HG03575 (cell line): ENCODE data around the gene RHO.

Experiments
- ATAC-seq: cut with Tn5 transposase; IDR thresholded peaks from one replicate; pipeline ENCODE4 v1.9.1; 2021; ENCODE audit not compliant: unreplicated experiment, insufficient number of reproducible peaks, low FRiP score; ENCODE audit errors: extremely low read depth

RHO gene

DNA sequence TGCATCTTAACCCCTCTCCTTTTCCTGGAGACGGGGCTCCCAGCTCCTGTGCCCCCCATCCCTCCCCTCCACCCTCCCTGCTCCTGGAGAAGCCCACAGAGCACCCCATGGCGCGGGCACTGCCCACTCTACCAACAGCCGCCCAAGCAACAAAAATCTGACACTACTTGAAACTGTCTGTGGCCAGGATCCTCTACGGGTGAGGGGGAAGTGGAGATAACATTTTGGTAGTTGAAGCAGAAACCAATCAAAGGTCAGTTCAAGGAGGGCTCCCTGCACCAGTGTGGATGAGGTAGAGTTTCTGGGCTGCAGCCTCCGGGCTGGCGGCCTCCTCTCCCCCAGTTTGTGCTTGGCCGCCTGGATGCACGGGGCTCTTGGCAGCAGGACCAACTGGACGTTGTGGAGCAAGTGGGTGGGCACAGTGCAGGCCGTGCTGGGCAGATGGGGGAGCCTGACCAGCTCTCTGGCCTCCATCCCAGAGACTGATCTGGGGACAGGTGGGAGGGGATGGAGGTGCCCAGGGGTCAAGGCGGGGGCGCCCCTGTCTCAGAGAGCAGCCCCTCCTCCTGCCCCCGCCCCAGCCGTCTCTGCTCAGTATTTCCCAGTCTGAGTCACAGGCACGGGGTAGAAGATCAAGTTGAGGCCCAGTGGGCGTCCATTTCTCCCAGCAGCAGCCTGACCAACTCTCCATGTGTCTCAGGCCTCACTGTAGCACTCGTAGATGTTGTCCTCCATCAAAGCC, 27.3 kb downstream of the RHO start:
- no peak for ATAC-seq

DNA sequence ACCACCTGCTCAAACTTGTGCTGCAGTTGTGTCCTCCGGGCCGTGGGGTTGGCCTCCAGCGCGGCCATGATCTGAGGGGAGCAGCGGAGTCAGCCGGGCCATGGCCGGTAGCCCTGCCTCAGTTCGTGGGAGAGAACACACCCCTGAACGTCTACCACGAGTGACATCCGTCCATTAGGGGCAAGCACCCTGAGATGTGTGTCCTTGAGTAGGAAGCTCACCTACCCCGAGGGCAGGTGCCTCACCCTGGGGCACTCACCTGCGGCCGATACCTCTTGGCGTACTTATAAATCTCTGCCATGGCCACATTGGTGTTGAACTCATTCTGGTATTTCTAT, 27.9 kb downstream of the RHO start:
- no peak for ATAC-seq

DNA sequence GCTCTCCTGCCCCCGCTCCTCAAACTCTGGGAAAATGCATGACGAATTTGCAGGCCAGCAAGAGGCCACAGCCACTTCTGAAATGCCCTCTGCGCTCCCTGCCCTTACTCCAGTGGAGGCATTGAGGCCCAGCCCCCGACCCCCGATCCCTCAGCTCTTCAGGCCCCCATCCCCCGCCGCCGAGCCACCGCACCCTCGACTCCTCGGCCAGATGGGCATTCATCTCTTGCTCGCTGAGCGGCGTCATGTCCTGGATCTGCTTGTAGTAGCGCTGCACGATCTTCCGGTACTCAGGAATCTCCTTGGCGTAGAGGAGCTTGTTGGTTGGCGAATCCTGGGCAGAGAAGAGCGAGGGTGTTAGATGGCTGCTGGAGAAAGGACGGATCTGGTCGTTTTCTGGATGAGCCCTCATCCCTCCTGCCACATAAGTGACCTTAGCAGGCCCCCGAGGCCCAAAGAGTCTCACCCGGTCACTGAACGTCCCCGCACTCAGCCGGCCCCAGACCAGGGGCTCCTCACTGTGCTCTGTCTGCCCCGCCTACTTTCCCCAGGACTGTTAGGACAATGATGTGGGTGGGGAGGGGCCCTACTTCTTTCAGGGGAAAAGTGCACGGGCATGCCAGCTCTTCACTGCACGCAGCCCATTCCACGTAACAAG, 28.6 kb downstream of the RHO start:
- ATAC-seq, result no peak

DNA sequence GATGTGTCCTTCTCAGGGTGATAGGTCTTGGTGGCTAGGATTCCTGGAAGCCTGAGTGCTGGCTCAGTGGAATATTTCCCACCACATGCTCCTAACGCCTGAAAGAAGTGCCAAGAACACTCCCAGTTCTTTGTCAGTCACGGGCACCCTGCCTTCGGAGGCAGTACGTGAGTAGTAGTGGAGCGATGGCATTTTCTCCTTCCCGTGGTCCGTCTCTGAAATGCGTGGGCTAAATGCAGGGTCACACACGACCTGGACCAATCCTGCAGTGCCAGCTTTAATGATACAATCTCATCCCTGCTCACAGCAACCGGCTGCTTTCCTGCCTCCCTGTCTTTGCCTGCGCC, 29.1 kb downstream of the RHO start:
- ATAC-seq, result no peak

DNA sequence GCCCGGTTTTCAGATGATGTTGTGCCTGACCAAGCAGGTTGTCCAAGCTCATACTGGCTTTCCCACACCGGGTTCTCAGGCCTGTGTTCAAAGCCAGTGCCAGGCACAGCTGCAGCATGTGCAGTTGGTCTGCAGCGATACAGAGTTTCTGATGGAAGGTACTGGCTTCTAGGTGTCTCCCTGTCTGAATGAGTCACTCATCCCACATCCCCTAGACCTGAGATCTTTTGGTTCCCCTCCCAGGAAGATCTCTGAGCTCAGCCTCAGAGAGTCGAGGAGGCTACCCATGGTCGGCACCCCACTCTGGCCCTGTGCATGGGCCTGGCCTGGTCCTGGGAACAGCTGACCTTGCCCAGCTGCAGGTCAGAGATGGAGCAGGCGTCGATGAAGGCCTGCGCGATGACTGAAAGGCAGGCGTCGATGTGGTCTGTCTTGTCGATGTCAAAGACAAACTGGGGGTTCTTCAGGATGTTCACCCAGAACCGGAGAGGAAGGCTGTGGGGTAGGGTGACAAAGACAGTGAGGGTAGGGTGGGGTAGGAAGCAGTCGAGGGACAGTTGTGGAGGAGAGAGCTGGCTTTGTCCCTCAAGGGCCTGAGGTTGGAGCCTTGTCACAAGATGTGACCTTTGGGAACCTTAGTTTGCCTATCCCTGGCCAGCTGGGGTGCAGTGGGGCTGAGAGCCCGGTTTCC, 29.8 kb downstream of the RHO start:
- no peak for ATAC-seq

DNA sequence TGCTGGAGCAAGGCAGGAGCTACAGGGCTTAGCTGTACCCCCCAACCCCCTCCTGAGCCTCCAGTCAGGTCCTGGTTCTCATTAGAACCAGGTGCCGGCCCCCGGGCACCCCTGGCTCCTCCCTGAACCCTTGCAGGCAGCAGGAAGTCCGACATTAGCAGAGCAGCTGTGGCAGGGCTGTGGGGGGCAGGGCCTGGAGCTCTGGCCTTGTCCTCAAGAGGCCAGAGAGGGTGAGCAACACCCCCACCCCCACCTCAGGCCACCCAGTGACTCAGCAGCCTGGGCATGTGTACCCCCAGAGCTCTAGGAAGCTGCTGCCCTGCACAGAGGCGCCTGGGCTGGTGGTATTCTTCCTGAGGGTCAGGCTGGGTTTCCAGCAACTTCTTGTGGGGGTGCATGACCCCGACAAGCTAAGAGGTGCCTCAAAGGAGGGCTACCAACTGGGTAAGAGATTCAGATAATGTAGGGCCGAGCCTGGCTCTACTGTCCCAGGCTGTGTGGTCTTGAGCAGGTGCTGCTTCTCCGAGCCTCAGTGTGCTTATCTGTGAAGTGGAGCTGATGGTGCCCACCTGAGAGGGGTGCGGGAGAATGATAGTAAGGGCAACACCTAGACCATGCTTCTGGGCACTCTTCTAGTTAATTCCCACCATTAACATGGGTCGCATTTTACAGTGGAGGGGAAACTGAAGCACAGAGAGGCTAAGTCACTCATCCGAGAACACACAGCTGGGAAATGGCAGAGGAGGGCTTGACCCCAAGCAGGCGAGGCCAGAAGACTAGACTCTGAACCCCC, 30.5 kb downstream of the RHO start:
- no peak for ATAC-seq

DNA sequence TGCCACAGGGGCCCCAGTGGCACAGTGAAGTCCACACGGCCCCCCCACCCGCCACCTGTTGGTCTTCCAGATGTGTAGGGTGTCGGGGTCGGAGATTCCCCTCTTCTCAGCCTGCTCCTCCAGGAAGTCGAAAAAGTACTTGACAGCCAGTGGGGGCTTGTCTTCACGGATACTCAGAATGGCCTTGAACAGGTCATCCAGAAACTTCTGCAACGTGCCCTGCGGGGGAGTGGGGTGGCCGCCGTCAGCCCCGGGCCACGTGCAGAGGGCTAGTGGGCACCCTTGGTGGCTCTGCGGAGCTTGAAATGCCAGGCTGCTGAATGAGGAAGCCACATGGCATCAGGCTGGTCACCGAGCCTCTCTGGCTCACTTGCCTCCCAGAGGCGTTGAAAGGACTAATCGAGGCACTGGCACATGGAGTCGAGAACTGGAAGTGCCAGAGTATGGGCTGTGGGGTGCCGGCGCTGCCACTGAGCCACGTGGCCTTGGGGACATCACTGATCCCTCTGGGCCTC, 31.2 kb downstream of the RHO start:
- no peak for ATAC-seq

DNA sequence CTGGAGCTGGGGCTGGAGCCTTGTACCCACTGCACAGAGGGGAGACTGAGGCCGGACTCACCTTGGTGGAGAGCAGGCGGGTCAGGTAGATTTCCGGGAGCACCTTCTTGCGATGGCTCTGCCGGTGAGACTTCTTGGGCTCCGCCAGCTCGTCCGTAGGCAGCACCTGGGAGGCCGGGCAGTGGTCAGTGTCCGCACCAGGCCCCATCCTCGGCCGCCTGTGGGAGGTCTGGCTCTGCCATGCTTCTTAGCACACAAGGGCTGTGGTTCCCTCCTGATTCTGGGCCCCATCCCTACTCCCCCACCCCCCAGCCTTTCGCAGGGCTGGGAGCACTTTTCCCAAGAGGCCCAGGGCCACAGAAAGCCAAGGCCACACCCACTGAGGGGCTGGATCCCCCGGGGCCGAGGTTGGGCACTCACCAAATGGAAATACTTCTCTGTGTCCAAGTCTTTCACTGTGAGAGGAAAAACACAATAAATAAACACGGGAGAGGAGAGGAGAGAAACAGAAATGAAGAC, 31.9 kb downstream of the RHO start:
- no peak for ATAC-seq

DNA sequence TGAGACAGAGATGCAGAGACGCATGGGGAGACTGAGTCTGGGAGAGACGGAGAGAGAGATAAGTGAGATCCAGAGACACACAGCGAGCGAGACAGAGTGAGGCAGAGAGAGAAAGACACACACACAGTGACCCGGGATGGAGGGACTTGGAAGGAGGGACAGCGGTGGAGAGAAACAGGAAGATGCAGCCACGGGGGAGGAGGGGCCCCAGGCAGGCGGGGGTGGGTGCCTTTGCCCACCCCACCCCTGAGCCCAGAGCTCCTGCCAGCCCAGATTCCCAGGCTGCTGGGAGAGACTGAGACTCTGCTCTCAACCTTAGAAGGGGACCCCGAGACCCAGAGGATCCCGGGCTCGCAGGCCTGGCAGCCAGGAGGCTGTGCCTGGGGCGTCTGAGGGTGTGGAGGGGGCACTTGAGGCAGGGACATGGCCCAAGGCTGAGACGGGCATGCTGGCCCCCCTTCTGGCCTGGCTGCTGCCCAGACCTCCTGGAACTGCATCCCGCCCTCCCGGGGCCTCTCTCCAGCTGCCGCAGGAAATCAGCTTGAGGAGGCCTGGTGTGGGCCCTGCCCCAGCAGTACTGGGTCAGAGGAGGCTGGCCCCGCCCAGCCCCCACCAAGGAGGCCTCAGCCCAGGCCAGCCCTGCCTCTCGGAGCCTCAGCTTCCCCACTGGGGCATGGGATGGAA, 32.6 kb downstream of the RHO start:
- no peak for ATAC-seq

DNA sequence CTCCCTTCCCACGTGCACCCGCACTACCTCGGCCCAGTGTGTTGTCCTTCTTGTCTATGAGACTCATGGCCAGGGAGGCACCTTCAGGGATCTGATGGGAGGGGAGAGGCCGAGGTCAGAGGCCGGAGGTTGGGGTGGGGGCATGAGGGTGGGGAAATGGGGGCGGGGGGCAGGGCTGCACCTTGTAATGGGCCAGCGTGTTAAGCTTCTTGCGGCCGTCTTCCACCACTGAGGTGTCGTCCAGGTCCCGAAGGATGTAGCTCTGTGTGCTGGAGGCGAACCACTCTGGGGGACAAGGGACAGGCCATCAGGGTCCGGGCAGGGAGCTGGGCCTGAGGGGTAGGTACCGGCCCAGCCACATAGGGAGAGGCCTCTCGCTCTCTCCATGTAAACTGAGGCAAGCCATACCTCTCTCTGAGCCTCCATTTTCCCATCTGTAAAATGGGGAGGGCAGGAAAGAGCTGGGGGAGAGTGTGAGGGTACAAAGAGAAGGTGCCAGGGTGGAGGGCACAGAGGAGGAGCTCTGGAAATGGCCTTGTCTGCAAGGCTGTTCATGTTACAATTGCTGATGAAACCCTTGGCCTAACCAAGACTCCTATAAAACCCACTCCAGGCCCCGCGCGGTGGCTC, 33.3 kb downstream of the RHO start:
- no peak for ATAC-seq

DNA sequence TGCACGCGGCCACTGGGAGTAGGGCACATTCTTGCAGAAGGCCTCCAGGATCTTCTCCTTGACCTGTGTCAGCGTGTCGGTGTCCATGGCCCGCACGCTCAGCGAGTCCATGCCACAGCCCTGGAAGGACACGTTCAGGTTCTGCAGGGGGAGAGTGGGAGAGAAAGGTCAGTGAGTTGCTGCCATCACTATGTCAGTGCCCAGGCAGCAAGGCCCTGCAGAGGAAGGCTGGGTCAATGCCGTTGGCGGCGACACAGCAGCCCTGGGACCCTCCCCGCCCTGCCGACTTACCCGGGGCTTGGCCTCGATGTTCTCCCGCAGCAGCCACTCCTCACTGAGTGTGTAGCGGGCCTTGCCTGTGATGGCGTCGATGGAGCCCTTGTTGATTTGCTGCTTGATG, 34.4 kb downstream of the RHO start:
- ATAC-seq, result no peak

DNA sequence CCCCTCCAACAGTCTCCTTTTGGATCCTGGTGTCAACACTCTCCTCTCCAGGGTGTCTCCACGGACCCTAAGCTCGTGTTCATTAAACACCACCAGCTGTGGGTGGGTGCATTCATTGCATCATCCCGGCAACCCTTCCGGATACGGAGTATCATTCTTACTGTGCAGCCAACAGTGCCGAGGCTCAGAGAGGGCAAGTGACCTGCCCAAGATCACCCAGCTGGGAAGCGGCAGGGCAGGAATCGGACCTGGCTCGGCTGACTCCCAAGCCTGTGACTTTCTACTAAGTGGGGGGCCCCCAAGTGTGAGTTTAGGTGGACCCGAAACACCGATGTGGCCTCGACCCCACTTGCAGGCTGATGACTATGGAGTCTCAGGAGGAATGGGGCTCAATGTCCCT, 34.9 kb downstream of the RHO start:
- ATAC-seq, result no peak

DNA sequence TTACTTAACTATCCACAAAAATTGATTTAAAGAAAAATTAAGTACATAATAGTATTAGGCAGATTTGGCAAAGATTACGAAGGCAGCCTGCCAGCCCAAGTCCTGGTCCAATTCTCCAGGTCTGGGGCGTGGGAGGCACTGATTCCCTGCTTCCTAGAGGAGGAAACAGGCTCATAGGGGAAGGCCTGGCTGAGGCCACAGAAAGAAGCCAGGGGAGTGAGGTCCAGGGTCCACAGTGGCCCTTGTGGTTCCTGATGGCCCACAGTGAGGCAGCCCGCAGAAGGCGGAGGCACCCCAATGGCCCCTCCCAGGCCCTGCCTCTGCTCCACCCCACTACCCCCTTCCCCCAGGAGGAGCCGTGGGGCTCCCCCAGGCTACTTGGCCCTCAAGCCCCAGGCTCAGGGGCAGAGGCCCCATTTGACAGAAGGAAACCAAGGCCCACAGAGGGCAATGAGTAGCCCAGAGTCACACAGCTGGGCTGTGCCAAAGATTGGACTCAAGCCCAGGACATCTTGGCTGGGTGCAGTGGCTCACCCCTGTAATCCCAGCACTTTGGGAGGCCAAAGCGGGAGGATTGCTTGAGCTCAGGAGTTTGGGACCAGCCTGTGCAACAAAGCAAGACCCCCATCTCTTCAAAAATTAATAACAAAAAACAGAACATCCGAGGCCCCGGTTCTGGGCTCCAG, 35.6 kb downstream of the RHO start:
- ATAC-seq, result no peak

DNA sequence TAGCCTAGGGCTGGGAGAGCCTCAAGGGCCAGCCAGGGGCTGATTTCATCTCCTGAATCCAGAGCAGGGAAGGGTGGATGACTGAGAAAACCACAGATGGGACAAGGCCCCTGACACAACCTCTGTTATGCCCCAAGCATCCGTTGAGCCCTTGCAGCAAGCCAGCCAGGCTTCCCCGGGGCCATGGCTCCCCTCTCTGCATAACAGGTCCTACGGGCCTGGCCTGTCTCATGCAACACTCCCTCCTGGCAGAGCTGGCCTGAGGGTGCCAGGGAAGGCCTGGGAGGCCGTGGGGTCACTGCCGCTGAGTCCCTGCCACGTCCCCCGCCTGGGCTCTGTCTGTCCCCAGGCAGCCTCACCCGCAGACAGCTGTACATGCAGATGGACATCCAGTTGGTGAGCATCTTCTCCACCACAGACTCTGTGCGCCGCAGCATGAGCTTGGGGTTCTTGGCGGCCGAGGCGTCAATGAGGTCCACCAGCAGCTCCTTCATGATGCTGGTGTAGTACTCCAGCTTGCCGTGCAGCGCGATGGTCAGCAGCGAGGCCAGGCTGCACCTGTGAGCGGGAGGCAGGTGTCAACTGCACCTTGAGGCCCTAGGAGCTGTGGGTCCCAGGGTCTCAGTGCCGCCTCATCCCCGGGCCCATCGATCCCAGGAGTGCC, 36.7 kb downstream of the RHO start:
- no peak for ATAC-seq

DNA sequence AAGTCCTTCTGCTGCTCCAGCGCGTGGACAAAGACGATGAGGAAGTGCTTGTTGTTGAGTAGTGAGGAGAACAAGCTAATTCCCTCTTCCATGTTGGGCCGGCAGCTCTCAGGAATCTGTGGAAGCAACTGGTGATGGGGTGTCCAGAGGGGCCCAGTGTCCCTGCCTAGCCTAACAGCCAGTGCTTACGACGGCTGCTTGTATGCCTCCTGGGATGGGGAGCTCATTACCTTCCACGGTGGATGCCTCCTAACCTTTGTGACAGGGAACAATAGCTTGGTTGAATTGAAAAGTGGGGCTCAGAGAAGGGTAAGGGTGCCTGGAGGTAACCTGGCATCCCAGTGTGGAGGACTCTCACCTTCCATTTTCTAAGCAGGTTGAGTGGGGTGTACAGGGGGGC, 37.5 kb downstream of the RHO start:
- no peak for ATAC-seq

DNA sequence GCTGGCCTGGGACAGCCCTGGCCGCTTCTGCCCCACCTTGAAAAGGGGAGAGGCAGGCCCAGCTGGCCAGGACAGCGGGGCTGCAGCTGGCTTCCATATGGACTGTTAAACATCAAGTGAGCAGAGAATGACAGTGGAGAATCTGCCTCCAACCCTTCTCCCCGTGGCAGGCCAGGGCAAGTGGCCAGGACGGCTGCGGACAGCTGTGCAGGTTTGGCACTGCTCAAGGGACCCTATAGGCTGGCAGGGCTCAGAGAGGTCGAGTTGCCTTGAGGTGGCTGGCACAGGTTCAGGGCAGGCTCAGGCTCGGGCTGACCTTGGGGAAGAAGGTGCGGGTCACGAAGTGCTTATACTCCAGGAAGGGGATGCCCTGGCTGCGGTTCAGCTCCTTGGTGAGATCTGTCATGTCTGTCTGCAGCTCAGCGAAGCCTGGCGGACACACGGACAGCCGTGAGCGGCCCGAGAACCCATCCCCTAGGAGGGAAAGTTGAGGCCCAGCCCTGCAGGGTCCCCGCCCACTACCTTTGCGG, 38.8 kb downstream of the RHO start:
- ATAC-seq, result no peak

DNA sequence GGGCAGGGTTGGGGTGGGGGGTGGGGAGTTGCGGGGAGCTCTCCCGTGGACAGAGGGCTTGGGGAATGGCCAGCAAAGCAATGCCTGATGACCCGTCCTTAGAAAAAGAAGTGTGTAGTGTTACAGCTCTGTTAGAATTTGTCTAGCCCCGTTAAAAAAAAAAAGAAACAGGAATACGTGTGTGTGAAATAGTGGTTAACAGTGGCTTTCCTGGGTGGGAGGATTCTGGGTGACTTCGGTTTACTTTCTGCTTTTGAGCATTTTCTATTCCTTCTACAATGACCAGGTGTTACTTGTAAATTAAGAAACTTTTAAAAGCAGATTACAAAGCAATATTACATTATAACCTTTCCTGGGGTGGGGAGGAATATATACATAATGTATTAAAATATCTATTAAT, 39.5 kb downstream of the RHO start:
- ATAC-seq, result no peak
